NK-92 treated with Interleukin-12 subunit alpha and Interleukin-12 subunit beta, amount 100 ng/mL, for 24 hours (cell line): ENCODE data around the gene ETS2.
"Not testable (repeated sequence)": the region's sequence is repeated elsewhere in the genome, so short reads cannot be mapped to it uniquely, and the experiment has no call there.

ENCODE experiments used
- DNase-seq: peaks from one replicate; lab custom pipeline; 2025; lab: John Stamatoyannopoulos, UW

Gene ETS2

DNA sequence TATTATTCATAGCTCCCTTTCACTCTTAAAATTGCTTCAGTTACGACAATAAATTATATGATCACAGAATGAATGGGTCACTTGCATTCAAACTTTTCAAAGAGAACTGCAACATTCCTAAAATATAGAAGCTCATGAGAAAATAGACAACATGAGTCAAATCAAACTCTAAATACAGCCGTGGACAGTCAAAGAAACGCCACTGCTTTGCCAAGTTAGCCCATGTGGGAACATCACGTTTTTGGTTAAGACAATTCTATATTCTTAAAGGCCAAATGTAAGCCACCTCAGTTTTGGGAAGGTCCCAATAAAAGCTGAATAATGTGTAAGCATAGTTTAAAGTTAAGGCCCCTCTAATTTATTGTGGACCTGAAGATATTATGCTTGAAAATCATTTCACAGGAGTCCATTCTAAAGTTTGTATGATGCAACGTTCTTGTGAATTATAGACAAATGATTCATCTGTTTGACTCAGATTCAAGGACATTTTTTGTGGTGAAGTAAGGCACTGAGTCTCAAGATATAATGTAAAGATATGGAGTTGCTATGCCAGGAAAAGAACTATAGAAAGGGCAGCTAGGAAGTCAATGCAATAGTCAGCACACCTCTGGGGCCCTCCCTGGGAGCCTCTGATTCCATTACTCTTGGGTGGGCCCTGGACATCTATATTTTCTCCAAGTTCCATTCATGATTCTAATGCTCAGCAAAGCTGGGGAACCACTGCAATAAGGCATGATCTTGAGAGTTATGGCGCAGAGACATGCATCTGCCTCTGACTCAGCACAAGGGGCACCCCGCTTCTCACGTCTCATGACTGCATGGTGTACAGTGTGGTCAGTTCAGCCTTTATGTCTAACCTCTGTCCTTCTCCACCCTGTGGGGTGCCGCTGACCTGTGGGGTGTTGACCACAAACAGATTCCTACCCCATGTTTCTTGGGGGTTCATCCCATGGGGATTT is 33.9 kb downstream of the ETS2 start:
- DNase-seq: peak; percentile 58

- no peak for DNase-seq
Observed at GRCh38 chr21:38840456-38841300, 34.9 kb downstream of the ETS2 start.

DNA sequence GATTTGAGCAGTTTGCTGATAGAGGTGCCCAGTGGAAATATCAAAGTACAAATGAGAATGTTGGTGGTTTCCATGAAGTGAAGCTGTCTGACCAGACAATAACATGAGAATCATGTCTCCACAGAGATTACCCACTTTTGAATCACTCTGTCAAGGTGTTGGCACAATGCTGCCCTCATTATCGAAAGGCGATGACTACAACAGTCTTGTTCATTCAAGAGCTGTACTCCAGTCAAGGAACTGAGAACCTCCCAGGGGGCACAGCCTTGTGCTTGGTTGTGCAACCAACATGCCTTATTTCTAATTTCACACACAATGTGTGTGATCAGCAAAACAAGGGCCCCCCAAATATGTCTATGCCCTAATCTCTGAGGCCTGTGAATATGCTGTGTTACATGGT is 35.7 kb downstream of the ETS2 start:
- no peak for DNase-seq

GRCh38 chr21:38842079-38842478 is 36.4 kb downstream of the ETS2 start:
- no peak for DNase-seq

DNA sequence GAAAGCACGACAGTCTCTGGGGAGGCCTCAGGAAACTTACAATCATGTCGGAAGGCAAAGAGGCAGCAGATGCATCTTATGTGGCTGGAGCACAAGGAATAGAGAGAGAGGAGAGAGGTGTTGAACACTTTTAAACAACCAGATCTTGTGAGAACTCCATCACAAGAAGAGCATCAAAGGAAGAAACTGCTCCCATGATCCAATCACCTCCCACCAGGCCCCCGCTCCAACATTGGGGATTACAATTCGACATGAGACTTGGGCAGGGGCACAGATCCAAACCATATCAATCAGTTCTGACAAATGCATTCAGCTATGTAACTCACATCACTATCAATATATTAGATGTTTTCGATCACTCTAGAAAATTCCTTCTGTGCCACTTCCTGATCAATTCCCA is 37.6 kb downstream of the ETS2 start:
- no peak for DNase-seq

GRCh38 chr21:38843806-38844503 is 38.2 kb downstream of the ETS2 start:
- no peak for DNase-seq

DNA sequence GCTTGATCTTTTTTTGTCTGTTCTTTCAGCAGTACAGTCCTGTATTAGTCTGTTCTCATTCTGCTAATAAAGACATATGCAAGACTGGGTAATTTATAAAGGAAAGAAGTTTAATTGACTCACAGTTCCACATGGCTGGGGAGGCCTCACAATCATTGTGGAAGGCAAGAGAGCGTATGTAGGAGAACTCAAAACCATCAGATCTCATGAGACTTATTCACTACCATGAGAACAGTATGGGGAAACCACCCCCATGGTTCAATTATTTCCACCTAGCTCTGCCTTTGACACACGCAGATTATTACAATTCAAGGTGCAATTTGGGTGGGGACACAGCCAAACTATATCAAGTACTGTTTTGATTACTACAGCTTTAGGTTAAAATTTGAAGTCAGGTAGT is 39.6 kb downstream of the ETS2 start:
- DNase-seq: not testable (repeated sequence)

DNA sequence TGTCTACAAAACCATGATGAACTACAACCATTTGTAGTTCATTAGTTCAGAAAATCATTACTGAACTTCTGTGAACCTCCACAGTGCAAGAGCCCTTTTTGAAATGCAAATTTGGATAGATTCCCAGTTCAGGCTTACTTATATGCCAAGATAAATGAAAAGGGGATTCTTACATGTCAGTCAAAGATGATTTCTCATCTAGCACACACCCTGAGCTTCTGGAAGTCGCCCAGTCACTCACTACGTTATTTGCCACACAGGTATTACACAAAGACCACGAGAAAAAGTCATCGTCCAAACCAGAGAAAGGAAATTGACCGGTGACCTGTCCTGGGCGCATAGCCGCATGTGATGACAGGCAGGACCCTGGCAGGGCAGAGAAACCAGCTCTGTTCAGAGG is 41.8 kb downstream of the ETS2 start:
- DNase-seq: no peak

DNA sequence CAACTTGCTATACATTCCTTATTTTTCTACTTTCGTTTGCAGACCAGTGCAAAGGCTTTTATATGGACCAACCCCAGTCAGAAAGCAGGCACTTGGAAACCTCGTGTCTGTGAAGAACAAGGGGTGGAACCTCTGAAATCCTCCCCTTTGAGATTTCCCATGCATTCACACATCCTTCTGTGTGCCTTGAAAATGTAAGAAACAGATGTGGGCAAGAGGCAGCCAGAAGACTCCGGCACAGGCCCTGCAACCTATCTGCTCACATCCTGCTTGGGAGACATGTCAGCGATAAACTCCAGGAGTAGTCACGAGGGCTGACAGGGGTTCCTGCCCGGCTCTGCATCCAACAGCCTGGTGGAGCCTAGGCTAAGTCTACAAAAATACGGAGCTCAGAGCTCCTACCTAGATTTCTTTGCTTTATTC is 42.5 kb downstream of the ETS2 start:
- no peak for DNase-seq

DNA sequence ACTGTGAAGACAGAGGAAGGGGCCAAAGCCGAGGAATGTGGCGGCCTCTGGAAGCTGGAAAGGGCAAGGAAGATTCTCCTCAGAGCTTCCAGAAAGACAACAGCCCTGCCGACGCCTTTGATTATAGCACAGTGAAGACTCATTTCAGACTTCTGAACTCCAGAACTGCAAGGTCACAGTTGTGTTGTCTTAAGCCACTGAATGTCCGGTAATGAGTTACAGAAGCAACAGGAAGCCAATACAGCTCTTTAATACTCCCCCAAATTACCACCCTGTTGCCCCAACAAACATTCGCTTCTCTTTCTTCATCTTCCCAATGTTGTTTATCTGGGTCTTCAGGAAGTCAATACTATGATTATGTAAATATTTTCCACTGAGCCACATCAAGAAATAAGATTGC is 44.0 kb downstream of the ETS2 start:
- no peak for DNase-seq

DNA sequence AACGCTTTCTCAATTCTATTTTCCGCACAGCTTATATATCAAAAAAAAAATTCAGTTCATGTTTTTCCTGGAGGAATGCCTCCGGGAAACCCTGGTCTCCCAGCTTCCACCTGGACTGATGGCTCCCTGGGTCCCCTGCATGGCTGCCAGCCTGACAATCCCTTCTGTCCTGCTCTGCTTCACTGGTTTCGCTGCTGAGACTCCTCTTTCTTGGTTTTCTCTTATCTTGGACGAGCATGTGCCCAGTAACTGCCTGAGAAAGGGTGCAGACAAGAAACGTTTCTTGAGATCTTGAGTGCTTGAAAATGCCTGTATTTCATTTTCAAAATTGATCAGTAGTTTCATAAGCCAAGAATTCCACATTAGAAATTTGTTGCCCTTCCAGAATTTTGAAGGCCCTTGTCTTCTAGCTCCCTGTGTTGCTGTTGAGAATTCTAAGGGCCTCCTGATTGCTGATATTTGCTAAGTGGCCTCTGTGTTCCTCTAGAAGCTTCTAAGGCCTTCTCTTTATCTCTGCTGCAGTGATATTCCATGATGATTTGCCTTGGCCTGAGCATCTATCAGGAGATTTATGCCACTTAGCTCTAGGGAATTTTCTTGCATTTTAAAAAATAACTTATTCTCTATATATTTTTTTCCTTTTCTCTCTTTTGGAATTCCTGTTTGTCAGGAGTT is 44.7 kb downstream of the ETS2 start:
- no peak for DNase-seq

- DNase-seq: no peak
Observed at GRCh38 chr21:38851101-38851500, 45.4 kb downstream of the ETS2 start.

- DNase-seq: no peak
Observed at GRCh38 chr21:38852278-38852677, 46.5 kb downstream of the ETS2 start.

DNA sequence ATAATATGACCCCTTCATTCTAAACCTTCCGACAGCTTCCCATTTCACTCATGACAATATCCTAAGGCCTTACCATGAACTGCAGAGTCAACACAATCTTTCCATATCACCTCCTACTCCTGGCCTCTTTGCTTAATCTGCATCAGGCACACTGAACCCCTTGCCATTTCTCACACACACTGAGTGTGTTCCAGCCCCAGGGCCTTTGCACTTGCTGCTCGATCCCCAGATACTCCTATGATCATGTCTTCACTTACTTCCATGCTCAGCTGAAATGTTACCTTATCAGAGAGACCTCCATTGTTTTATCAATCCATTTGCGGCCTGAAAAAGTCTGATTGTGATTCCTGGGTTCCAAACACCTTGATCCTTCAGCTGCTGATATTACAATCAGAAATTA is 47.0 kb downstream of the ETS2 start:
- DNase-seq: no peak

DNA sequence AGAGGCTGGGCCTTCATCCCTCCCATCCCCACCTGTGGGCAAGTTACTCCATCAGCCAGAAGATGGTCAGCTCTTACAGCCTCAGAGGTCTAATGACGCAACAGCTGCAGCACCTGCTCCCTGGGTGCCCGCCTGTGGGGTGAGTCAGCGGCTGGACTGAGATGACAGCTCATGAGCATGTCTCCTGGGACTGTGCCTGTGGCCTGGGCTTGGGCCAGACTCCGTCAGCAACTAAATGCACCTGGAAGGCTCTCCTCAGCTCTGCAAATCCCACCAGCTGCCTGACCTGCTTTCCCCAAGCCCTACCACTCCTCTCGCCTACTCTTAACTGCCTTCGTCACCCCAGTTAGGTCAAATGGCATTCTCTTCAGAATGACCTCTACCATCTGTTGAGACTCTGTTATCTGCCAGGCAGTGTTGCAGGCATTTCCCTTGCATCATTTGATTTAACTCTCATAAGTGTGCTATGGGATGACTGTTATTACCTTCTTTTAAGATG is 47.7 kb downstream of the ETS2 start:
- DNase-seq: peak; percentile 83

- no peak for DNase-seq
Observed at GRCh38 chr21:38857152-38857825, 51.6 kb downstream of the ETS2 start.

GRCh38 chr21:38858026-38858811 is 52.5 kb downstream of the ETS2 start:
- no peak for DNase-seq

- DNase-seq: no peak
Observed at GRCh38 chr21:38858812-38859205, 53.1 kb downstream of the ETS2 start.

DNA sequence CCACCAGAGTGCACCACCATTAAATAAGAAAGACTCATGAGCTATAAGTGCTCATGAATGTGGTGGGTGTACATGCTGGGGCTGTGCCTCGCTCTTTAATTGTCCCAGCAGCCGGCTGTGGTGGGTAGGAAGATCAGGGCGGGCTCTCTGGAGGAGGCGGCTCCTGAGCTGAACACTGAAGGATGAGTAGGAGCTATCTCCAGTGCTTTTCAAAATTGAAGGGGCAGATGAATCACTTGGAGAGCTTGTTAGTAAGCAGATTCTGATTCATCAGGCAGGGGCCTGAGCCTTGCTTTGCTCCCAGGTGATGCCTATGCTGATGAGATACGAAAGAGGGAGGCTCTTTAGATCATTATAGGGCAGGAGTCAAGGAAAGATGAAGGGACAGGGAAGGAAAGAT is 54.1 kb downstream of the ETS2 start:
- no peak for DNase-seq

GRCh38 chr21:38861056-38861455 is 55.3 kb downstream of the ETS2 start:
- no peak for DNase-seq
